ENCODE data around the gene G3BP2. TPM values are rescaled to one million over a fixed set of nuclear protein-coding genes. Genes with fewer than 3 reads are reported as not detected.

The G3BP2 gene
- total RNA-seq, 1 donor = 177 TPM

DNA sequence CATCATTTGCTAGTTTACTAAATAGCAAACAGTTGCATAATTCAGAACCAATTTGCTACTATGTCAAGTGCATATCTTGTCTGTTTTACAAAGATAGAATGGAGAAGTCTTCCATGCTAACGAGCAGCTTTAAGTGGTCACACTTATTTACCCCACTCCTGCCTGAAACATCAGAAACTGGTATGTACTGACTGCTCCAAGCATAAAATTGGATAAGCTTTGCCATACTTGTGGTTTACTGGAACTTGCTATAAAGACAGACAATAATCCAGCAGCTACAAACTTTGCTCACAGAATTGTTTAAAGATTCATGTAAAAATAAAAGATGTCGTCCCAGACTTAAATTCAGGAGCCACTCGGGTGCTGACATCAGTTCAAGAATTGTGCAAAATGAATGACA is 29.6 kb downstream of the G3BP2 start:
- TF ChIP-seq, protein P1, sequence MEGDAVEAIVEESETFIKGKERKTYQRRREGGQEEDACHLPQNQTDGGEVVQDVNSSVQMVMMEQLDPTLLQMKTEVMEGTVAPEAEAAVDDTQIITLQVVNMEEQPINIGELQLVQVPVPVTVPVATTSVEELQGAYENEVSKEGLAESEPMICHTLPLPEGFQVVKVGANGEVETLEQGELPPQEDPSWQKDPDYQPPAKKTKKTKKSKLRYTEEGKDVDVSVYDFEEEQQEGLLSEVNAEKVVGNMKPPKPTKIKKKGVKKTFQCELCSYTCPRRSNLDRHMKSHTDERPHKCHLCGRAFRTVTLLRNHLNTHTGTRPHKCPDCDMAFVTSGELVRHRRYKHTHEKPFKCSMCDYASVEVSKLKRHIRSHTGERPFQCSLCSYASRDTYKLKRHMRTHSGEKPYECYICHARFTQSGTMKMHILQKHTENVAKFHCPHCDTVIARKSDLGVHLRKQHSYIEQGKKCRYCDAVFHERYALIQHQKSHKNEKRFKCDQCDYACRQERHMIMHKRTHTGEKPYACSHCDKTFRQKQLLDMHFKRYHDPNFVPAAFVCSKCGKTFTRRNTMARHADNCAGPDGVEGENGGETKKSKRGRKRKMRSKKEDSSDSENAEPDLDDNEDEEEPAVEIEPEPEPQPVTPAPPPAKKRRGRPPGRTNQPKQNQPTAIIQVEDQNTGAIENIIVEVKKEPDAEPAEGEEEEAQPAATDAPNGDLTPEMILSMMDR (IDR thresholded peaks at IDR 0.05; ENCODE audit: insufficient read depth, low read length) = no peak
- no peak for DNase-seq (ENCODE audit: low read depth)
- no peak overlapping the region for H3K4me3 ChIP-seq (ENCODE audit: low read depth, low read length)

DNA sequence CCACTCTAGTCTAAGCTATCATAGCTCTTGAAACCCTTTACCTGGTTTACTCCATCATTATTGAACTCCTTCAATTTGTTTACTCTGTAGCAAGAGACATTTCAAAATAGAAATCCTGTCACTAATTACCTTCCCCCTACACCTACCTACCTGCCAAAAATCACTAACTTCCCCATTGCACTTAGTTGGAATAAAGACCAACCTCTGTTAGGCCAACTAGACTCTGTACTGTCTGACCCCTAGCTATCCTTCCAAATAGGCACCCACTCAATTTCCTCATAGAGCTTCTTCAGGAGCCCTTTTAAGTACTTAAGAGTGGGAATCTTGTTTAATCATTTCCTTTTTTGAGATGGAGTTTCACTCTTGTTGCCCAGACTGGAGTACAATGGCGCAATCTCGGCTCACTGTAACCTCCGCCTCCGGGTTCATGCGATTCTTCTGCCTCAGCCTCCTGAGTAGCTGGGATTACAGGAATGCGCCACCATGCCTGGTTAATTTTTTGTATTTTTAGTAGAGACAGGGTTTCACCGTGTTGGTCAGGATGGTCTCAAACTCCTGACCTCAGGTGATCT is 34.0 kb downstream of the G3BP2 start:
- no peak for DNase-seq (ENCODE audit: low read depth)
- no peak overlapping the region for H3K4me3 ChIP-seq (ENCODE audit: low read depth, low read length)
- TF ChIP-seq, protein P1 (IDR thresholded peaks at IDR 0.05; ENCODE audit: insufficient read depth, low read length) = no peak

DNA sequence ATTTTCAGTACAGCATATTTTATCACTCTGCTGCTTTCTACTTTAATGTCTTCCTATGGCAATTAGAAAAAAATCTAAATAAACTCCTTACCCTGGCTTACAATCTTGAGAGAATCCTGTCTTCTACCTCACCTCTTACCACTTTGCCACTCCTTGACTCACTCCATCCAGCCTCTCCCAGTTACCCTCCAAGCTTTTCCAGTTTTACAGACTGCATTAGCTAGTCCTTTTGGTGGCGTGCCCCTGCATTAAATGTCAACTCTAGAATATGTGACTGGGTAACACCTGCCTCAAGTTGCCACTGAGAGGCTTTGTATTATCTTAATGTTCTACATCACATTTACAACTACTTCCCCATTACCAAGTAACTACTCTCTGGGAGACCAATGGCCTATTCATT is 35.4 kb downstream of the G3BP2 start:
- DNase-seq (ENCODE audit: low read depth) = no peak
- TF ChIP-seq, protein P1 (IDR thresholded peaks at IDR 0.05; ENCODE audit: insufficient read depth, low read length) = no peak
- H3K4me3 ChIP-seq (ENCODE audit: low read depth, low read length) = no peak overlapping the region

DNA sequence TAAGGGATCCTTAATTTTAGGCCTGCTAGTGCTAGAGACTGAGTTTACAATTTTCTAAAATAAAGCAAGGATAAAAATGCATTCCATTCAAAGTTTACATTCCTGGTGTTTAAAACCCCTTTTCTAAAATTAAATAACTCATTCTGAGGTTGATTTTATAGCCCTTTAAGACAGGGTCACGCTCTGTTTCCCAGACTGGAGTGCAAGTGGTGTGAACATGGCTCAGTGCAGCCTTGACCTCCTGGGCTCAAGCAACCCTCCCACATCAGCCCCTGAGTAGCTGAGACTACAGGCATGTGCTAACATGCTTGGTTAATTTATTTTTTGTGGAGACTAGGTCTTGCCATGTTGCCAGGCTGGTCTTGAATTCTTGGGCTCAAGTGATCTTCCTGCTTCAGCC is 36.0 kb downstream of the G3BP2 start:
- TF ChIP-seq, protein P1 (IDR thresholded peaks at IDR 0.05; ENCODE audit: insufficient read depth, low read length) = no peak
- no peak for DNase-seq (ENCODE audit: low read depth)
- no peak overlapping the region for H3K4me3 ChIP-seq (ENCODE audit: low read depth, low read length)

DNA sequence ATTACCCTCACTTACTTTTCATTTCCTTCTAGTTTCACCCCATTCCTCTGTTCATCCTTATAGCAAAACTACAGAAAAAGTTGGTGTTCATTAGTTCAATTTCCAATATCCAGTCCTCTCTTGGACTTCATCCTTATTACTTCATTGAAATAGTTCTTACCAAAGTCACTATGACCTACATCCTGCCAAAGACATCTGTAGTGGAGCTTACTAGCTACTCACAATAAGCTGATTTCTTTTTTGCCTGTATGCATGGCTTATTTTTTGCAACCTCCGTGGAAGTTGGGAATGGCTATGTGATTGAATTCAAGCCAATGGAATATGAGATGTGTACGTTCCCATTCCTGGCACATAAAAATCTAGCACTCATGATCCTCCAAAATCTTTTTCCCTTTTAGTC is 38.3 kb downstream of the G3BP2 start:
- DNase-seq (ENCODE audit: low read depth) = peak; percentile 39
- TF ChIP-seq, protein P1 (IDR thresholded peaks at IDR 0.05; ENCODE audit: insufficient read depth, low read length) = no peak
- H3K4me3 ChIP-seq (ENCODE audit: low read depth, low read length) = no peak overlapping the region

DNA sequence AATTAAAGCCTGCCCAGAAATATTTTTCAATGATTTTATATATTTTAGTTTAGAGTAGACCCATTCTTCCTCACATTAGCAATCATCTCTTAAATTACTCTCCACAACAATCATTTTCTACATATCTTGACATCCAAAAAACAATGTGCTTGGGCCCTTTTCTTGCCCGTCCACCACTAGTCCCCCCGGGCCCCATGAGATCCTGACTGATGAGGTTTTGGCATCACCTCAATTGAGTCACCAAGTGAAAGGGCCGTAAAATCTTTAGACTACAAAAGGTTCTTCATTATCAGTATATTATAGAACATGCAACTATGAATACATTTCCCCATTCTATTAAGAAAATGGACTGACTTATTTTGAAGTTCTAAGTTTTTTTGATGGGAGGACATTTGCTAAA is 38.9 kb downstream of the G3BP2 start:
- no peak overlapping the region for H3K4me3 ChIP-seq (ENCODE audit: low read depth, low read length)
- TF ChIP-seq, protein P1 (IDR thresholded peaks at IDR 0.05; ENCODE audit: insufficient read depth, low read length) = no peak
- DNase-seq (ENCODE audit: low read depth) = no peak

DNA sequence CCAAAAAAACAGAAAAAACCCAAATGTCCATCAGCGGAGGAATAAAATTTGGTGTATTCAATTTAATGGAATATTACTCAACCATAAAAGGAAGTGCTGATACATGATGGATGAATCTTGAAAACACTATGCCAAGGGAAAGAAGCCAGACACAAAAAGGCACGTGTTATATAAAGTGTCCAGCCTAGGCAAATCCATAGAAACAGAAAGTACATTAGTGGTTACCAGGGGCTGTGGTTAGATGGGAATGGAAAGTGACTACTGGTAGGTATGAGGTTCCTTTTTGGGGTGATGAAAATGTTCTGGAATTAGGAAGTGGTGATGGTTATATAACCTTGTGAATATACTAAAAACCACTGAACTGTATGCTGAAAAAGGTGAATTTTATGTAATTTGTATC is 39.4 kb downstream of the G3BP2 start:
- peak; percentile 59 for DNase-seq (ENCODE audit: low read depth)
- no peak overlapping the region for H3K4me3 ChIP-seq (ENCODE audit: low read depth, low read length)
- TF ChIP-seq, protein P1 (IDR thresholded peaks at IDR 0.05; ENCODE audit: insufficient read depth, low read length) = no peak
